ENCODE results near the gene CACNA1F.
A peak's percentile ranks its signal among the peaks of the same experiment; 100 is the strongest.

CACNA1F gene

GRCh38 chrX:49163555-49164419 is 69.4 kb downstream of the CACNA1F start:
- peak; percentile 78 for ATAC-seq
- TF ChIP-seq ISL1 (CRISPR knock-in tag; IDR thresholded peaks at IDR 0.05) (no peak), PATZ1 (CRISPR knock-in tag; IDR thresholded peaks at IDR 0.05; ENCODE audit: borderline replicate concordance) (0 out of 2 replicates have a peak, but pooled peaks have one; percentile 23), TSHZ2 (CRISPR knock-in tag; IDR thresholded peaks at IDR 0.05) (no peak), ZFP3 (CRISPR knock-in tag; IDR thresholded peaks at IDR 0.05) (peak; percentile 84; the same call in 1 of the 2 replicates), TCF4 (CRISPR knock-in tag; IDR thresholded peaks at IDR 0.05; ENCODE audit: borderline replicate concordance) (no peak)

GRCh38 chrX:49162620-49163019 is 70.5 kb downstream of the CACNA1F start, which contains the start of gene MAGIX:
Gene MAGIX, plus strand, starts transcription at chrX:49162758. Its CDS starts 132 bp downstream, at chrX:49162890.
- TF ChIP-seq ZNF8 (CRISPR knock-in tag; IDR thresholded peaks at IDR 0.05), result no peak
- TF ChIP-seq CREB5 (CRISPR knock-in tag; IDR thresholded peaks at IDR 0.05; ENCODE audit: low read depth), result no peak
- TF ChIP-seq ZC3H10 (CRISPR knock-in tag; IDR thresholded peaks at IDR 0.05), result no peak
- no peak for TF ChIP-seq POU6F1 (CRISPR knock-in tag; IDR thresholded peaks at IDR 0.05; ENCODE audit: borderline replicate concordance, low read depth)
- TF ChIP-seq TOX (CRISPR knock-in tag; IDR thresholded peaks at IDR 0.05; ENCODE audit: borderline replicate concordance), result no peak
- TF ChIP-seq GLIS3 (CRISPR knock-in tag; IDR thresholded peaks at IDR 0.05), result no peak
- no peak for TF ChIP-seq ZFP30 (CRISPR knock-in tag; IDR thresholded peaks at IDR 0.05)
- TF ChIP-seq ISL1 (CRISPR knock-in tag; IDR thresholded peaks at IDR 0.05), result no peak
- no peak for TF ChIP-seq PPARA (CRISPR knock-in tag; IDR thresholded peaks at IDR 0.05; ENCODE audit: borderline replicate concordance)
- no peak for ATAC-seq

- TF ChIP-seq TSHZ2 (CRISPR knock-in tag; IDR thresholded peaks at IDR 0.05) (no peak), GLIS3 (CRISPR knock-in tag; IDR thresholded peaks at IDR 0.05) (no peak), CSDC2 (CRISPR knock-in tag; IDR thresholded peaks at IDR 0.05) (no peak), POU6F1 (CRISPR knock-in tag; IDR thresholded peaks at IDR 0.05; ENCODE audit: borderline replicate concordance, low read depth) (no peak), SNAI2 (CRISPR knock-in tag; IDR thresholded peaks at IDR 0.05) (no peak)
Observed at GRCh38 chrX:49161632-49162031, 71.5 kb downstream of the CACNA1F start.

More at GRCh38 chrX:49161632-49162031, 71.5 kb downstream of the CACNA1F start:
- no peak for ATAC-seq

All from SK-N-SH treated with all-trans-retinoic acid at 6 μM for 48 hours (cell line).